Urinary bladder (tissue), 4 donors: ENCODE measurements around the gene ZNF764. TPM values are rescaled to one million over a fixed set of nuclear protein-coding genes. Genes with fewer than 3 reads are reported as not detected.

Source experiments
- DNase-seq: peaks from one replicate; pipeline ENCODE4 v3.0.0-alpha.2; 2015; ENCODE audit errors: extremely low spot score
- H3K27ac ChIP-seq: one replicate; pipeline ENCODE4 v1.5.1; 2013; ENCODE audit warnings: low read depth, mild to moderate bottlenecking, moderate library complexity
- H3K36me3 ChIP-seq: one replicate; pipeline ENCODE4 v1.6.1; 2013; ENCODE audit warnings: mild to moderate bottlenecking, moderate library complexity; ENCODE audit not compliant: insufficient read depth
- H3K4me1 ChIP-seq: one replicate; pipeline ENCODE4 v1.6.1; 2013; ENCODE audit warnings: mild to moderate bottlenecking, moderate library complexity; ENCODE audit not compliant: insufficient read depth
- H3K4me3 ChIP-seq: one replicate; pipeline ENCODE4 v1.5.1; 2013; ENCODE audit warnings: low read depth, low read length
- WGBS: extraction: QIAGEN DNeasy Blood & Tissue Kit; methylation state at CpG from one replicate; pipeline ENCODE4 v1.1.7; 2013; 5-methylcytosine and 5-hydroxymethylcytosine counted together
- polyA plus RNA-seq: library from polyadenylated mRNA; stranded (reverse); fragments of 200-250 nt; gene quantifications from one replicate; pipeline ENCODE4 v1.2.3, GENCODE V29; 2013
- total RNA-seq: library from RNA; depleted of rRNA; stranded (reverse); fragments of >200 nt; gene quantifications from one replicate; pipeline ENCODE4 v1.2.3, GENCODE V29; 2014
- donor health status: healthy with polysubstance abuse.
- donor health status: healthy.

Gene ZNF764
- total and polyA plus RNA-seq, 2 donors = 5.7 to 8.1 TPM

- DNase-seq = peak; percentile 83
- H3K27ac ChIP-seq = peak within 1 kb of the TSS; percentile 89
- under 1% methylated on average over 70 of the region's 70 CpGs for WGBS
- H3K36me3 ChIP-seq = no peaks in the 10 kb centered on the region
- H3K4me1 ChIP-seq = peaks cover 4% of the 10 kb centered on the region
- H3K4me3 ChIP-seq = peak within 1 kb of the TSS; percentile 72
Measured at GRCh38 chr16:30534368-30535105, 23.6 kb downstream of the ZNF764 start, which contains the start of gene ZNF747. Gene ZNF747, minus strand, starts transcription at chr16:30534858. Its CDS starts 179 bp downstream, at chr16:30534679.

GRCh38 chr16:30533748-30534367 lies 24.3 kb downstream of the ZNF764 start:
- H3K4me3 ChIP-seq = peak overlapping the region; percentile 72
- peak overlapping the region; percentile 89 for H3K27ac ChIP-seq
- DNase-seq = no peak
- peaks cover 4% of the 10 kb centered on the region for H3K4me1 ChIP-seq
- WGBS = 17% methylated on average over 29 of the region's 29 CpGs
- no peaks in the 10 kb centered on the region for H3K36me3 ChIP-seq

GRCh38 chr16:30533146-30533522 lies 25.0 kb downstream of the ZNF764 start:
- Histone ChIP-seq H3K36me3 (no peaks in the 10 kb centered on the region), H3K27ac (no peak overlapping the region), H3K4me1 (peaks cover 4% of the 10 kb centered on the region), H3K4me3 (no peak overlapping the region)
- DNase-seq = no peak
- 69% methylated on average over 11 of the region's 11 CpGs for WGBS

GRCh38 chr16:30532285-30533145 lies 25.7 kb downstream of the ZNF764 start:
- no peak overlapping the region for H3K27ac ChIP-seq
- no peak overlapping the region for H3K4me3 ChIP-seq
- H3K36me3 ChIP-seq = no peaks in the 10 kb centered on the region
- H3K4me1 ChIP-seq = peaks cover 4% of the 10 kb centered on the region
- WGBS = 94% methylated on average over 57 of the region's 57 CpGs
- no peak for DNase-seq

- Histone ChIP-seq H3K36me3 (no peaks in the 10 kb centered on the region), H3K4me3 (no peak overlapping the region), H3K4me1 (peaks cover 4% of the 10 kb centered on the region), H3K27ac (no peak overlapping the region)
- 81% methylated on average over 13 of the region's 13 CpGs for WGBS
- DNase-seq = no peak
Measured at GRCh38 chr16:30530163-30531037, 27.8 kb downstream of the ZNF764 start.

- H3K4me1 ChIP-seq = peaks cover 4% of the 10 kb centered on the region
- WGBS = 73% methylated on average over 4 of the region's 4 CpGs
Measured at GRCh38 chr16:30528799-30529457, 29.2 kb downstream of the ZNF764 start.

GRCh38 chr16:30527635-30528178 lies 30.5 kb downstream of the ZNF764 start:
- no peak overlapping the region for H3K4me3 ChIP-seq
- 11% methylated on average over 14 of the region's 14 CpGs for WGBS
- H3K27ac ChIP-seq = peak overlapping the region; percentile 90
- H3K36me3 ChIP-seq = no peaks in the 10 kb centered on the region
- H3K4me1 ChIP-seq = no peaks in the 10 kb centered on the region
- DNase-seq = peak; percentile 75

More at GRCh38 chr16:30528799-30529457, 29.2 kb downstream of the ZNF764 start:
- H3K4me3 ChIP-seq = no peak overlapping the region
- H3K27ac ChIP-seq = no peak overlapping the region
- DNase-seq = no peak
- H3K36me3 ChIP-seq = no peaks in the 10 kb centered on the region

- Histone ChIP-seq H3K27ac (peak overlapping the region; percentile 98), H3K4me1 (no peaks in the 10 kb centered on the region), H3K4me3 (peak overlapping the region; percentile 62), H3K36me3 (no peaks in the 10 kb centered on the region)
- DNase-seq = peak; percentile 97
- WGBS = under 1% methylated on average over 79 of the region's 79 CpGs
Measured at GRCh38 chr16:30526823-30527634, 31.1 kb downstream of the ZNF764 start.

GRCh38 chr16:30526137-30526822 lies 31.9 kb downstream of the ZNF764 start, which contains the start of gene ZNF768:
Gene ZNF768, minus strand, starts transcription at chr16:30526566. Its CDS starts 153 bp downstream, at chr16:30526413.
- Histone ChIP-seq H3K4me1 (no peaks in the 10 kb centered on the region), H3K4me3 (peak within 1 kb of the TSS; percentile 62), H3K27ac (peak within 1 kb of the TSS; percentile 98), H3K36me3 (no peaks in the 10 kb centered on the region)
- no peak for DNase-seq
- WGBS = 1% methylated on average over 73 of the region's 73 CpGs

GRCh38 chr16:30525844-30526136 lies 32.4 kb downstream of the ZNF764 start:
- no peaks in the 10 kb centered on the region for H3K4me1 ChIP-seq
- WGBS = 58% methylated on average over 4 of the region's 4 CpGs
- H3K27ac ChIP-seq = no peak overlapping the region
- peak overlapping the region; percentile 62 for H3K4me3 ChIP-seq
- H3K36me3 ChIP-seq = no peaks in the 10 kb centered on the region
- DNase-seq = no peak
